Measurements from ENCODE around the gene KCNIP4. TPM values are rescaled to one million over a fixed set of nuclear protein-coding genes. Genes with fewer than 3 reads are reported as not detected.

KCNIP4 gene
- total and polyA plus RNA-seq, 2 experiments from 2014 or later: 0.14 to 0.63 TPM

DNA sequence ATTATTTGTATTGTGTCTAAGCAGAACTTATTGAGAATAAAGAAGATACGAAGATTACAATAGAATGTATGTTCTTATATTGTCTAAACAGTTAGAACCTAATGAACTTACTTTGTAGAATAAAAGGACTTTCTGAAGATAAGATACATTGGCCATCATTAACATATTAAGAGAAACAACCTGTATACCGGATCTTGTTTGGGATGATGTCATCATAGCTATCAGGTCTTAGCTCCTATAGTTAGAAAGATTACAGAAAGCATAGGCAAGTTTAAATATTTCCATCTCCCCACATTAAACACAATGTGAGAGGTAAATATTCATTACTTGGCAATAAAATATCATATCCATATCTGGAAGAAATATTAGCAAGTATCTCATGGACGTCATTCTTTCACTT, 966.0 kb downstream of the KCNIP4 start:
- no peak overlapping the region for H3K27ac Mint-ChIP-seq
- peaks cover 12% of the 10 kb centered on the region for H3K4me1 ChIP-seq (ENCODE audit: insufficient read depth)
- peaks cover 15% of the 10 kb centered on the region for H3K27me3 Mint-ChIP-seq (ENCODE audit: insufficient read depth, low read depth, poor library complexity)
- H3K4me1 Mint-ChIP-seq: peaks cover 20% of the 10 kb centered on the region
- H3K27me3 ChIP-seq (ENCODE audit: insufficient read depth): peaks cover 23% of the 10 kb centered on the region
- H3K9me3 Mint-ChIP-seq: no peaks in the 10 kb centered on the region
- TF ChIP-seq, protein P1, sequence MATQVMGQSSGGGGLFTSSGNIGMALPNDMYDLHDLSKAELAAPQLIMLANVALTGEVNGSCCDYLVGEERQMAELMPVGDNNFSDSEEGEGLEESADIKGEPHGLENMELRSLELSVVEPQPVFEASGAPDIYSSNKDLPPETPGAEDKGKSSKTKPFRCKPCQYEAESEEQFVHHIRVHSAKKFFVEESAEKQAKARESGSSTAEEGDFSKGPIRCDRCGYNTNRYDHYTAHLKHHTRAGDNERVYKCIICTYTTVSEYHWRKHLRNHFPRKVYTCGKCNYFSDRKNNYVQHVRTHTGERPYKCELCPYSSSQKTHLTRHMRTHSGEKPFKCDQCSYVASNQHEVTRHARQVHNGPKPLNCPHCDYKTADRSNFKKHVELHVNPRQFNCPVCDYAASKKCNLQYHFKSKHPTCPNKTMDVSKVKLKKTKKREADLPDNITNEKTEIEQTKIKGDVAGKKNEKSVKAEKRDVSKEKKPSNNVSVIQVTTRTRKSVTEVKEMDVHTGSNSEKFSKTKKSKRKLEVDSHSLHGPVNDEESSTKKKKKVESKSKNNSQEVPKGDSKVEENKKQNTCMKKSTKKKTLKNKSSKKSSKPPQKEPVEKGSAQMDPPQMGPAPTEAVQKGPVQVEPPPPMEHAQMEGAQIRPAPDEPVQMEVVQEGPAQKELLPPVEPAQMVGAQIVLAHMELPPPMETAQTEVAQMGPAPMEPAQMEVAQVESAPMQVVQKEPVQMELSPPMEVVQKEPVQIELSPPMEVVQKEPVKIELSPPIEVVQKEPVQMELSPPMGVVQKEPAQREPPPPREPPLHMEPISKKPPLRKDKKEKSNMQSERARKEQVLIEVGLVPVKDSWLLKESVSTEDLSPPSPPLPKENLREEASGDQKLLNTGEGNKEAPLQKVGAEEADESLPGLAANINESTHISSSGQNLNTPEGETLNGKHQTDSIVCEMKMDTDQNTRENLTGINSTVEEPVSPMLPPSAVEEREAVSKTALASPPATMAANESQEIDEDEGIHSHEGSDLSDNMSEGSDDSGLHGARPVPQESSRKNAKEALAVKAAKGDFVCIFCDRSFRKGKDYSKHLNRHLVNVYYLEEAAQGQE (IDR thresholded peaks at IDR 0.05; ENCODE audit: unreplicated experiment): no peak
- TF ChIP-seq, protein P2, sequence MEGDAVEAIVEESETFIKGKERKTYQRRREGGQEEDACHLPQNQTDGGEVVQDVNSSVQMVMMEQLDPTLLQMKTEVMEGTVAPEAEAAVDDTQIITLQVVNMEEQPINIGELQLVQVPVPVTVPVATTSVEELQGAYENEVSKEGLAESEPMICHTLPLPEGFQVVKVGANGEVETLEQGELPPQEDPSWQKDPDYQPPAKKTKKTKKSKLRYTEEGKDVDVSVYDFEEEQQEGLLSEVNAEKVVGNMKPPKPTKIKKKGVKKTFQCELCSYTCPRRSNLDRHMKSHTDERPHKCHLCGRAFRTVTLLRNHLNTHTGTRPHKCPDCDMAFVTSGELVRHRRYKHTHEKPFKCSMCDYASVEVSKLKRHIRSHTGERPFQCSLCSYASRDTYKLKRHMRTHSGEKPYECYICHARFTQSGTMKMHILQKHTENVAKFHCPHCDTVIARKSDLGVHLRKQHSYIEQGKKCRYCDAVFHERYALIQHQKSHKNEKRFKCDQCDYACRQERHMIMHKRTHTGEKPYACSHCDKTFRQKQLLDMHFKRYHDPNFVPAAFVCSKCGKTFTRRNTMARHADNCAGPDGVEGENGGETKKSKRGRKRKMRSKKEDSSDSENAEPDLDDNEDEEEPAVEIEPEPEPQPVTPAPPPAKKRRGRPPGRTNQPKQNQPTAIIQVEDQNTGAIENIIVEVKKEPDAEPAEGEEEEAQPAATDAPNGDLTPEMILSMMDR (conservative IDR thresholded peaks at IDR 0.05; ENCODE audit: low read depth in 2 of 2): no peak
- TF ChIP-seq, protein P3, sequence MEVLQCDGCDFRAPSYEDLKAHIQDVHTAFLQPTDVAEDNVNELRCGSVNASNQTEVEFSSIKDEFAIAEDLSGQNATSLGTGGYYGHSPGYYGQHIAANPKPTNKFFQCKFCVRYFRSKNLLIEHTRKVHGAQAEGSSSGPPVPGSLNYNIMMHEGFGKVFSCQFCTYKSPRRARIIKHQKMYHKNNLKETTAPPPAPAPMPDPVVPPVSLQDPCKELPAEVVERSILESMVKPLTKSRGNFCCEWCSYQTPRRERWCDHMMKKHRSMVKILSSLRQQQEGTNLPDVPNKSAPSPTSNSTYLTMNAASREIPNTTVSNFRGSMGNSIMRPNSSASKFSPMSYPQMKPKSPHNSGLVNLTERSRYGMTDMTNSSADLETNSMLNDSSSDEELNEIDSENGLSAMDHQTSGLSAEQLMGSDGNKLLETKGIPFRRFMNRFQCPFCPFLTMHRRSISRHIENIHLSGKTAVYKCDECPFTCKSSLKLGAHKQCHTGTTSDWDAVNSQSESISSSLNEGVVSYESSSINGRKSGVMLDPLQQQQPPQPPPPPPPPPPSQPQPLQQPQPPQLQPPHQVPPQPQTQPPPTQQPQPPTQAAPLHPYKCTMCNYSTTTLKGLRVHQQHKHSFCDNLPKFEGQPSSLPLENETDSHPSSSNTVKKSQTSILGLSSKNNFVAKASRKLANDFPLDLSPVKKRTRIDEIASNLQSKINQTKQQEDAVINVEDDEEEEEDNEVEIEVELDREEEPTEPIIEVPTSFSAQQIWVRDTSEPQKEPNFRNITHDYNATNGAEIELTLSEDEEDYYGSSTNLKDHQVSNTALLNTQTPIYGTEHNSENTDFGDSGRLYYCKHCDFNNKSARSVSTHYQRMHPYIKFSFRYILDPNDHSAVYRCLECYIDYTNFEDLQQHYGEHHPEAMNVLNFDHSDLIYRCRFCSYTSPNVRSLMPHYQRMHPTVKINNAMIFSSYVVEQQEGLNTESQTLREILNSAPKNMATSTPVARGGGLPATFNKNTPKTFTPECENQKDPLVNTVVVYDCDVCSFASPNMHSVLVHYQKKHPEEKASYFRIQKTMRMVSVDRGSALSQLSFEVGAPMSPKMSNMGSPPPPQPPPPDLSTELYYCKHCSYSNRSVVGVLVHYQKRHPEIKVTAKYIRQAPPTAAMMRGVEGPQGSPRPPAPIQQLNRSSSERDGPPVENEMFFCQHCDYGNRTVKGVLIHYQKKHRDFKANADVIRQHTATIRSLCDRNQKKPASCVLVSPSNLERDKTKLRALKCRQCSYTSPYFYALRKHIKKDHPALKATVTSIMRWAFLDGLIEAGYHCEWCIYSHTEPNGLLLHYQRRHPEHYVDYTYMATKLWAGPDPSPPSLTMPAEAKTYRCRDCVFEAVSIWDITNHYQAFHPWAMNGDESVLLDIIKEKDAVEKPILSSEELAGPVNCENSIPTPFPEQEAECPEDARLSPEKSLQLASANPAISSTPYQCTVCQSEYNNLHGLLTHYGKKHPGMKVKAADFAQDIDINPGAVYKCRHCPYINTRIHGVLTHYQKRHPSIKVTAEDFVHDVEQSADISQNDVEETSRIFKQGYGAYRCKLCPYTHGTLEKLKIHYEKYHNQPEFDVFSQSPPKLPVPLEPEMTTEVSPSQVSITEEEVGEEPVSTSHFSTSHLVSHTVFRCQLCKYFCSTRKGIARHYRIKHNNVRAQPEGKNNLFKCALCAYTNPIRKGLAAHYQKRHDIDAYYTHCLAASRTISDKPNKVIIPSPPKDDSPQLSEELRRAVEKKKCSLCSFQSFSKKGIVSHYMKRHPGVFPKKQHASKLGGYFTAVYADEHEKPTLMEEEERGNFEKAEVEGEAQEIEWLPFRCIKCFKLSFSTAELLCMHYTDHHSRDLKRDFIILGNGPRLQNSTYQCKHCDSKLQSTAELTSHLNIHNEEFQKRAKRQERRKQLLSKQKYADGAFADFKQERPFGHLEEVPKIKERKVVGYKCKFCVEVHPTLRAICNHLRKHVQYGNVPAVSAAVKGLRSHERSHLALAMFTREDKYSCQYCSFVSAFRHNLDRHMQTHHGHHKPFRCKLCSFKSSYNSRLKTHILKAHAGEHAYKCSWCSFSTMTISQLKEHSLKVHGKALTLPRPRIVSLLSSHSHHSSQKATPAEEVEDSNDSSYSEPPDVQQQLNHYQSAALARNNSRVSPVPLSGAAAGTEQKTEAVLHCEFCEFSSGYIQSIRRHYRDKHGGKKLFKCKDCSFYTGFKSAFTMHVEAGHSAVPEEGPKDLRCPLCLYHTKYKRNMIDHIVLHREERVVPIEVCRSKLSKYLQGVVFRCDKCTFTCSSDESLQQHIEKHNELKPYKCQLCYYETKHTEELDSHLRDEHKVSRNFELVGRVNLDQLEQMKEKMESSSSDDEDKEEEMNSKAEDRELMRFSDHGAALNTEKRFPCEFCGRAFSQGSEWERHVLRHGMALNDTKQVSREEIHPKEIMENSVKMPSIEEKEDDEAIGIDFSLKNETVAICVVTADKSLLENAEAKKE (CRISPR knock-in tag; IDR thresholded peaks at IDR 0.05): no peak
- TF ChIP-seq POLR2AphosphoS5 (IDR thresholded peaks at IDR 0.05; ENCODE audit: low read depth) (no peak), EZH2phosphoT487 (IDR thresholded peaks at IDR 0.05; ENCODE audit: unreplicated experiment) (no peak), ZNF114 (CRISPR knock-in tag; IDR thresholded peaks at IDR 0.05) (no peak), EZH2 (IDR thresholded peaks at IDR 0.05; ENCODE audit: low read depth, unreplicated experiment) (no peak), JUNB (IDR thresholded peaks at IDR 0.05; ENCODE audit: unreplicated experiment) (no peak), ZNF331 (CRISPR knock-in tag; IDR thresholded peaks at IDR 0.05; ENCODE audit: low read depth) (no peak), STAT1 (IDR thresholded peaks at IDR 0.05; ENCODE audit: unreplicated experiment) (no peak), NANOG (IDR thresholded peaks at IDR 0.05; ENCODE audit: borderline replicate concordance) (no peak)
- no peaks in the 10 kb centered on the region for H3K36me3 ChIP-seq (ENCODE audit: insufficient read depth)
- no peak overlapping the region for H2AFZ ChIP-seq
- H3K4me3 Mint-ChIP-seq: no peak overlapping the region
- H3K9me2 ChIP-seq (ENCODE audit: insufficient read depth): peaks cover 4% of the 10 kb centered on the region; the same call in 1 of the 2 replicates
- H3K36me3 Mint-ChIP-seq (ENCODE audit: low read depth): no peaks in the 10 kb centered on the region
- ATAC-seq: no peak
- no peak overlapping the region for H3K4me2 ChIP-seq
- H4K20me1 ChIP-seq (replicated peaks; ENCODE audit: insufficient read depth): no peaks in the 10 kb centered on the region
- no peaks in the 10 kb centered on the region for H3F3A ChIP-seq (replicated peaks; ENCODE audit: low read depth)
- H3K27ac ChIP-seq (ENCODE audit: low read depth): no peak overlapping the region
- no peak overlapping the region for H3K4me3 ChIP-seq
- no peaks in the 10 kb centered on the region for H3K79me2 ChIP-seq (replicated peaks; ENCODE audit: insufficient read depth)
- DNase-seq (ENCODE audit: low spot score): no peak
